T1000 (cell line): Measurements from ENCODE around the gene LZTS3.
"Not testable (repeated sequence)": the region's sequence is repeated elsewhere in the genome, so short reads cannot be mapped to it uniquely, and the experiment has no call there.

ENCODE experiments used
- DNase-seq: peaks from one replicate; lab custom pipeline; 2025; ENCODE audit warnings: mixed read lengths; lab: John Stamatoyannopoulos, UW

LZTS3 gene

DNA sequence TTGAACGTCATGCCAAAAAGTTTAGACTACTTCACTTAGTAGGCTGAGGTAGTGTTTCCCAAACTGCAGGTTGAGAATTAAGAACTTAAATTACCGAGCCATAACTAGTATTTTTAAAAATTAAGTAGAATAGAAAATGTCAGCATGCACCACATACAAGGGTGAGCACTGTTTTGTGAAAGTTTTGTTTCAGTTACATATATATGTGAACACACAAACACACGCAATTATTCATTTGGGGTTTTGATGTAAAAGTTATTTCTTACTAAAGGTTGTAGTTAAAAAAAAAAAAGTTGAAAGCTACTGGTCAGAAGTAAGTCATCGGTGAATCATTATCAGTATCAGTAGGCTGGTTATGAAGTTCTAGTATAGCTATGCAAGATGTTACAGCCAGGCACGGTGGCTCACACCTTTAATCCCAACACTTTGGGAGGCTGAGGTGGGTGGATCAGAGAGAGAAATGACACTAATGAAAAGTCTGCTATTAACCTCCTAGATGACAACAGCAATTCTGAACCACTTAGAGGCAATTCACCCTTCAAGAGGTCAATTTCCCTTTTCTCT is 37.8 kb downstream of the LZTS3 start:
- no peak for DNase-seq

DNA sequence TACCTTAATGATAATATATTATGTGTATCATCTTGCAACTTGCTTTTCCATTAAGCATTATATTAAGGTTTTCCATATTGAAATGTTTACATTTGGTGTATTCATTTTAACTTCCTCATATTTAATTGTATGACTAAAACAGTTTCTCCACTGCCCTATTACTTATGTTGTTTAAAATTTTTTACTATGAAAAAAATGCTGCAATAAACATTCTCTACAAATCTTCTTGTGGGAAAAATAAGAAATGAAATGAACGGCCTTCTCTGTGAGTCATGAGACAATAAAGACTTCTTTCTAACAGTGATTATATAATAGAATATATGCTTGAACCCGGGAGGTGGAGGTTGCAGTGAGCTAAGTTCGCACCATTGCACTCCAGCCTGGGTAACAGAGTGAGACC is 39.2 kb downstream of the LZTS3 start:
- DNase-seq: no peak

DNA sequence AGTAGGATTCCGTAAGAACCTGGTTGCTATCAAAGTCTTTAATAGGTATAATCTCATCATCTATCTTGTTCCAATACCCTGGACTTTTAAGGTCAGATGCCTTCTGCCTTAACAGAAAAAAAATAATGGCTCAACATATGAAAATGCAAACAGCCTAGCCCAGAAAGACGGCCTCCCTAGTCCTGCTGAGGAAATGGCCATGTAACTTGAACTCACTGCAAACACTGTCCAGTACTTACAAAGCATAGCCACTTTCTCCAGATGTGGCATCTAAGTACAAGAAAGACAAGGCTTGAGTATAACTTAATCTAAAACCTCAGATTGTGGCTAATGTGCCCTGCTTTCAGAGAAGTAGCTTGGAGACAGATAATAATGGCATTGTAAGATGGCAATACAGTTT is 40.2 kb downstream of the LZTS3 start:
- no peak for DNase-seq

DNA sequence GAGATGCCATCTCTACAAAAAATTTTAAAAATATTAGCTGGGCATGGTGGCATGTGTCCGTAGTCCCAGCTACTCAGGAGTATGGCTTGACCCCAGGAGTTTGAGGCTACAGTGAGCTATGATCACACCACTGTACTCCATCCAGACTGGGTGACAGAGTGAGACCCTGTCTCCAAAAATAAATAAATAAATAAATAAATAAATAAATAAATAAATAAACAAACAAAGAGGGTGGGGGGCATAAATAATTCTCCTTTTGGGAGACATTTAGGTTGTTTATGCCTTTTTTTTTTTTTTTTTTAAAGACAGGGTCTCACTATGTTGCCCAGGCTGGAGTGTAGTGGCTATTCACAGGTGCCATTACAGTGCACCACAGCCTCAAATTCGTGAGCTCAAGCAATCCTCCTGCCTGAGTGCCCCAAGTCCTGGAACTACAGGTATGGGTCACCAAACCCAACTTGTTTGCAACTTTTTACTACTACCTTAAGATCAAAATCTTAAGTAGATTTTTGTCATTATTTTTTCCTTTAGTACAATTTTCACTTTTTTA is 43.2 kb downstream of the LZTS3 start:
- no peak for DNase-seq

DNA sequence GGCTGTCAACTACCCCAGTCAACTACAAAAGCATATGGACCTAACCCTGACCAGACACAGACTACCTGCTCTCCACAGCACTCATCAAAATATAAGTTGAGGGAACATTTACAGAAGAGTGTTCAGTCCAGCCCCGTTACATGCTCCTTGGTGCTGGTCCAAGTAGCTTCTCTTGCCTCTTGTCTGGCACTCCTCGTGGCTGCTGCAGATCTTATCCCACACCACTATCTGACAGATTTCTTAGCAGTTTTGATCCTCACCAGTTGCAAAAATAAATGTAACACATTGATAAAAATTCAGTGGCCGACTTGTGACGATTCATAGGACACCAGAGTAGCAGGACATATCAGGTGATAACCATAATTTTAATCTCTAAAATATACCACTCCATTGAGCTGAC is 44.3 kb downstream of the LZTS3 start:
- DNase-seq: no peak

DNA sequence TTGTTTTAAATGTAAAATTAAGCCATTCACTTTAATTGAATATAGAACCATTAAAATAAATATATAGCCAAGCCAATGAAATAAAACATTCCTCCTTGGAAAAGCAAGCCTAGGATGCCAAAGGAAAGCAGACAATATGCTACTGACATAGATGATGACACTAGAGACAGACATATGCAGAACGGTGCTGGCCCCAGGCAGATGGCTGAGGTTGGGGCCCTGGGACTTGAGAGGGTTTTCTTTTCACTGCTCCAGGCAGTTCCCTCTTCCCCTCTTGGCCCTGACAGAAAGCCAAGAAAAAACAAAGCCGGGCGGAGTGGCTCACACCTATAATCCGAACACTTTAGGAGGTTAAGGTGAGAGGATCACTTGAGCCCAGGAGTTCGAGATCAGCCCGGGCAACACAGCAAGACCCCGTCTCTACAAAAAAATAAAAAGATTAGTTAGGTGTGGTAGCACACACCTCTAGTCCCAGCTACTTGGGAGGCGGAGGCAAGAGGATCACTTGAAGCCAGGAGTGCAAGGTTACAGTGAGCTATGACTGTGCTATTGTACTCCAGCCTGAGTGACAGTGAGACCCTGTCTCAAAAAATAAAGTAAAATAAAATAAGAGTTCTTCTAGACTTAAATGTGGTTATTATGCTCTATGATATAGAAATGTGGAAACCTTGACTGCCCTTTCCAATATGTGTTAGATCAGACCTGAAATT is 44.9 kb downstream of the LZTS3 start:
- no peak for DNase-seq

DNA sequence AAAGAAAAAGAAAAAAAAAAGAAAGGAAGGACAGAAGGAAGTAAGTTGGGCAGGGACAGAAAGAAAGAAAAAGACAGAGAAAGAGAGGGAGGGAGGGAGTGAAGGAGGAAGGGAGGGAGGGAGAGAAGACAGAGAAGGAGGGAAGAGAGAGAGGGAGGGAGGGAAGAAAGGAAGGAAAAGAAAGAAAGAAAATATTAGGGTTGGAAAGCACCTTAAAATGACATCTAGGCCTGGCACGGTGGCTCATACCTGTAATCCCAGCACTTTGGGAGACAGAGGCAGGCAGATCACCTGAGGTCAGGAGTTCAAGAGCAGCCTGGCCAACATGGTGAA is 46.9 kb downstream of the LZTS3 start:
- no peak for DNase-seq

DNA sequence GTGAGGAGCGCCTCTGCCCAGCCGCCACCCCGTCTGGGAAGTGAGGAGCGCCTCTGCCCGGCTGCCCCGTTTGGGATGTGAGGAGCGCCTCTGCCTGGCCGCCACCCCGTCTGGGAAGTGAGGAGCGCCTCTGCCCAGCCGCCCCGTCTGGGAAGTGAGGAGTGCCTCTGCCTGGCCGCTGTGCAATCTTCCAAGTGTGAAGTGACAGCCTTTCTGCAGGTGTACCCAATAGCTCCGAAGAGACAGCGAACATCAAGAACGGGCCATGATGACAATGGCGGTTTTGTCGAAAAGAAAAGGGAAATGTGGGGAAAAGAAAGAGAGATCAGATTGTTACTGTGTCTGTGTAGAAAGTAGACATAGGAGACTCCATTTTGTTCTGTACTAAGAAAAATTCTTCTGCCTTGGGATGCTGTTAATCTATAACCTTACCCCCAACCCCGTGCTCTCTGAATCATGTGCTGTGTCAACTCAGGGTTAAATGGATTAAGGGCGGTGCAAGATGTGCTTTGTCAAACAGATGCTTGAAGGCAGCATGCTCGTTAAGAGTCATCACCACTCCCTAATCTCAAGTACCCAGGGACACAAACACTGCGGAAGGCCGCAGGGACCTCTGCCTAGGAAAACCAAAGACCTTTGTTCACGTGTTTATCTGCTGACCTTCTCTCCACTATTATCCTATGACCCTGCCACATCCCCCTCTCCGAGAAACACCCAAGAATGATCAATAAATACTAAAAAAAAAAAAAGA is 47.4 kb downstream of the LZTS3 start:
- DNase-seq: not testable (repeated sequence)

DNA sequence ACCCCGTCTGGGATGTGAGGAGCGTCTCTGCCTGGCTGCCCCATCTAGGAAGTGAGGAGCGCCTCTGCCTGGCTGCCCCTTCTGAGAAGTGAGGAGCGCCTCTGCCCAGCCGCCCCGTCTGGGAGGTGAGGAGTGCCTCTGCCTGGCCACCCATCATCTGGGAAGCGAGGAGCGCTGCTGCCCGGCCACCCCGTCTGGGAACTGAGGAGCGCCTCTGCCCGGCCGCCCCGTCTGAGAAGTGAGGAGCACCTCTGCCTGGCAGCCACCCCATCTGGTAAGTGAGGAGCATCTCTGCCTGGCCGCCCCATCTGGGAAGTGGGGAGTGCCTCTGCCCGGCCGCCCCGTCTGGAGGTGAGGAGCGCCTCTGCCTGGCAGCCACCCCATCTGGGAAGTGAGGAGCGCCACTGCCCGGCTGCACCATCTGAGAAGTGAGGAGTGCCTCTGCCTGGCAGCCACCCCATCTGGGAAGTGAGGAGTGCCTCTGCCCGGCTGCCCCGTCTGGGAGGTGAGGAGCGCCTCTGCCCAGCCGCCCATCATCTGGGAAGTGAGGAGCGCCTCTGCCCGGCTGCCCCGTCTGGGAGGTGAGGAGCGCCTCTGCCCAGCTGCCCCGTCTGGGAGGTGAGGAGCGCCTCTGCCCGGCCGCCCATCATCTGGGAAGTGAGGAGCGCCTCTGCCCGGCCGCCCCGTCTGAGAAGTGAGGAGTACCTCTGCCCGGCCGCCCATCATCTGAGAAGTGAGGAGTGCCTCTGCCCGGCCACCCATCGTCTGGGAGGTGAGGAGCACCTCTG is 48.4 kb downstream of the LZTS3 start:
- DNase-seq: not testable (repeated sequence)

DNA sequence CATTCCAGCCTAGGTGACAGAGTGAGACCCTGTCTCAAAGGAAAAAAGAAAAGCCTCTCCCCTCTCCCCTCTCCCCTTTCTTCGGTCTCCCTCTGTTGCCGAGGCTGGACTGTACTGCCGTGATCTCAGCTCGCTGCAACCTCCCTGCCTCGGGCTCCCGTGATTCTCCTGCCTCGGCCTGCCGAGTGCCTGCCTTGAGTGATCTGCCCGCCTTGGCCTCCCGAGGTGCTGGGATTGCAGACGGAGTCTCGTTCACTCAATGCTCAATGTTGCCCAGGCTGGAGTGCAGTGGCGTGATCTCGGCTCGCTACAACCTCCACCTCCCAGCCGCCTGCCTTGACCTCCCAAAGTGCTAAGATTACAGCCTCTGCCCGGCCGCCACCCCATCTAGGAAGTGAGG is 49.2 kb downstream of the LZTS3 start:
- DNase-seq: not testable (repeated sequence)

DNA sequence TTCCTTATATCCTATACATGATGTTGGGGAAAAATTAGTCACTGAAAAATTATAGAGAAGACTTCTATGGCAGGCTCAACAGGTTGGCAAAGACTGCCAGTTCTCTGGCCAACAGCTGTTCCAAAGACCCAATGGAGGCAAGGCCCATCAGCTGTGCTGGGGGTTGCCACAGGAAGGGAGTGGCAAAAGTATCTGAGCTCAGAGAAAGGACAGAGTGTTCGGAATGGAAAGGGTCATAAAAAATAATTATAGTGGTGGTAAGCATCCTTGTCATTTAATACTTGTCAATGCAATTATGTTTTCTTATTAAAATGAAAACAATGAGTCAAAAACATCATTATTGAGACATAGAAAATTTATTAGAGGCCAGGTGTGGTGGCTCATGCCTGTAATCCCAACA is 49.8 kb downstream of the LZTS3 start:
- no peak for DNase-seq

DNA sequence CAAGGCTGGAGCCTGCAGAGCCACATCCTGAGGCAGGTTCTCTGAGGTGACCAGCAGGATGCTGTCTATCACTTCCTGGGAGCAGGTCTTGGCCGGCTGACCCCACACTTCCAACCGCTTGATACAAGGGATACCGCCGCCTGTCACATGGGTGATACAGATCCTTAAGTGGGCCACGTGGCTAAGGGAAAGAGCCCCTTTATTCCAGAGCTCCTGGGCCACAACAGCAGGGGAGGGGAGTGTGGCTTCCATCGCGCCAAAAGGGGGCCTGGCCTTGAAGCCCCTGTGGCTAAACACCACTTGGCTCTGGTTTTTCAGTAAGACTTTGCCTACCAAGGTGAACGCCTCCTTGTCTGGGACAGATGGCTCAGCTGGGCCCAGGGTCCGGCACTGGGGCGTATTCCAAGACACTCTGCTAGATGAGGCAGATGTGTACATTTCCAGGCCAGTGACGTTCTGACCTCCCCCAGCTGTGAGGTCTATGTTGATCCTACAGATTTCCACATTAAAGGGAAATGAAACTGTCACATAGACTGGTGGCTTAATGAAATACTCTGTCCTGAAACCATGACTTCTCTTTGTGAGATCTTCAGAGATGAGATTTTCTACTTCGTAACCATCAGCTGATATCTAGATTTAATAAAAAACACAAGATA is 51.3 kb downstream of the LZTS3 start:
- DNase-seq: no peak

DNA sequence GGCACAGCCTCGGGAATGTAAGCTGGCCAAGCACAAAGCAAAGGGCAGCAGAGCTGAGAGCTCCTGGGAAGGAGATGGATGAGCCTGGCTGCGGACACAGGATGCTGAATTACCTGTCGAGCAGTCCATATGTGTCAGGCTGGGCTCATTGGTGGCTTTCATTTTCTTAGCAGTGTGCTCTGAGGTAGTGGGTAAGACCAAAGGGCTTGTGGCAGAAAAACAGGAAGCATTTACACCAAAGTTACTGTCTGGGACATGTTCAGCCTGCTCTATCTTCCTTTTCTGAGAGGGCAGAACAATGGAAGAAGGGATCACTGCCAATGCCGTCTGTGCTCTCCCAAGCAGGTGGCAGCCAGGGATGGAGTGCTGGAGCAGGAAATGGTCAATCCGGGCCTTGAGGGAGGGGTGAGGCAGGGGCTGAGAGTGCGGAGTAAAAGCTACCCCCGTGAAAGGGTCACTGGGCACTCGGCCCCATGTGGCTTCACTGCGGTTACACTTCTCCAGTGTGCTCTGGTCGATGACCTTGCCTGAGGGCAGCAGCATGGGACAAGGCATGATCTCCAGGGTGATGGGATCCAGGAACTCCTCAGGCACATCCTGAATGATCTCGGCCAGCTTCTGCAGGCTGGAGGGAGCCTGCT is 52.0 kb downstream of the LZTS3 start:
- no peak for DNase-seq

DNA sequence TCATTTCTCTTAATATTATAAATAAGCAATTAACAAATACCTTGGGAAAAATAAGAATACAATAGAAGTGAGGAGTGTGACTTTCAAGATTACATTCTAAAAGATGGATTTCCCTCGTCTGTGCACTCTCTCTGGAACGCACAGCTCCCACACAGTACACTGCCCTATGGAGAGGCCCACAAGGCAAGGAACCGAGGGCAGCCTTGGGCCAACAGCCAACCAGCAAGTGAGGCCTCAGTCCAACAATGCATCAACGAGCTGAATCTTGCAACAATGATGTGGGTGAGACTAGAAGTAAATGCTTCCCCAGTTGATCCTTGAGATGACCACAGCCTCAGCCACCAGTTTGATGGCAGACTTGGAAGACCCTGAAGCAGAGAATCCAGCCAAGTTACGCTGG is 54.3 kb downstream of the LZTS3 start:
- DNase-seq: no peak

DNA sequence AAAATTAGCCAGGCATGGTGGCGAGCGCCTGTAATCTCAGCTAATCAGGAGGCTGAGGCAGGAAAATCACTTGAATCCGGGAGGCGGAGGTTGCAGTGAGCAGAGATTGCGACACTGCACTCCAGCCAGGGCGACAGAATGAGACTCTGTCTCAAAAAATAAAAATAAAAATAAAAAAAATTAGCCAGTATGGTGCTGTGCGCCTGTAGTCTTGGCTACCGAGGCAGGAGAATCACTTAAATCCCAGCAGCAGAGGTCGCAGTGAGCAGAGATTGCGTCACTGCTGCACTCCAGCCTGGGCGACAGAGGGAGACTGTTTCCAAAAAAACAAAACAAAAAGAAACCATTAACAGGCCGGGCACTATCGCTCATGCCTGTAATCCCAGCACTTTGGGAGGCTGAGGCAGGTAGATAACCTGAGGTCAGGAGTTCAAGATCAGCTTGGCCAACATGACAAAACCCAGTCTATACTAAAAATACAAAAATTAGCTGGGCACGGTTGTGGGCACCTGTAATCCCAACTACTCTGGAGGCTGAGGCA is 55.4 kb downstream of the LZTS3 start:
- DNase-seq: not testable (repeated sequence)

DNA sequence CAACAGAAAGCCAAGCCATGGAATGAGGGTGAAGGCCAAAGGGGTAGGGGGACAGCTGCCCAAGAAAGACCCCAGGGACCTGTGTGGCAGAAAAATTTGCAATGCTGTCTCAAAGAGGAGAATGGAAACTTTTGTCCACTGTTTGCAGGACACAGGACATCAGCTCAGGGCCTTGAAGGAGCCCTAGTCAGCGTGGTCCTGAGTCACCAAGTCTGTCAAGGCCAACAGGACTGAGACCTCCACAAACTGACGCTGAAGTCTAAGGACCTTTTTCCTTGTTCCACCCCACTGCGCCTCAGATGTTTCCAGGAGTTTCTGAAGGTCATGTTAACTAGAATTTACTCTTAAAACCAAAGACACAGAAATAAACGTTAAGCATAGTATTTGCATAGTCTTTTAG is 57.0 kb downstream of the LZTS3 start:
- no peak for DNase-seq

DNA sequence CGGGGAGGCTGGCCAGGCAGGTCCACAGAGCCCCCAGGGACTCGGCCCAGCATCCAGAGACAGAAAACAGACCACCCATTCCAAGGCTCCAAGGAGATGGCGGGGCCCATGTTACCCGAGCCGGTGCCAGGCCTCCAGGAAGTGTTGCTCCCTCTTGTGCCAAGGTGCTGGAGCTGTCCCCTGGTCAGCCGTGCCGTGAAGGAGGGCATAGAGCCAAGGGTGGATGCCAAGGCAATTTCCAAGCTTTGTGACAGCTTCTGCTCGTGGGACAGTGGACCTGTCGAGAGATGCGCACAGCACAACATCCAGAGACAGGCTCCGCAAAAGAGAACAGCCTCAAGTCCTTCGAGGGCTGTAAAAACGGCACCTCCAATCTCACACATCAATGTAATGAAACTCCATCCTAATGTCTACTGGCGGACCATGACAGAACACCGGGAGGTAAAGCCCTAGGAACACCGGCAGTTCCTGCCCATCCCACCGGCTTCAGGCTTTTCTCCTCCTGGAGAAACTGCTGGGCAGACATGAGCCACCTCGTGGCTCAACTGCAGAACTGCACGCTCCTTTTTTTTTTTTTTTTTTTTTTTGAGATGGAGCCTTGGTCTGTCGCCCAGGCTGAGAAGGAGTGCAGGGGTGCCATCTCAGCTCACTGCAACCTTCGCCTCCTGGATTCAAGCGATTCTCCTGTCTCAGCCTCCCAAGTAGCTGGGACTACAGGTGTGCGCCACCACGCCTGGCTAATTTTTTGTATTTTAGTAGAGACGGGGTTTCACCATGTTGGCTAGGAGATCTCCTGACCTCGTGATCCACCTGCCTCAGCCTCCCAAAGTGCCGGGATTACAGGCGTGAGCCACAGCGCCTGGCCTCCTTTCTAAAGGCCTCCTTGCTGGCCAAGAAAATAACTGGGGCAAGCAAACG is 57.9 kb downstream of the LZTS3 start:
- no peak for DNase-seq
